Esophagus muscularis mucosa (tissue), 4 donors: ENCODE measurements around the gene FAM3C. TPM values are rescaled to one million over a fixed set of nuclear protein-coding genes. Genes with fewer than 3 reads are reported as not detected.
"Not testable (repeated sequence)": the region's sequence is repeated elsewhere in the genome, so short reads cannot be mapped to it uniquely, and the experiment has no call there.

Experiments used
- DNase-seq: peaks from one replicate; pipeline ENCODE4 v3.0.0-alpha.2; 2017; ENCODE audit errors: extremely low spot score
- H3K27ac ChIP-seq, 4 donors: fragments of 200-600 bp; sonication (generic); replicated peaks in 1 of 4; 1 replicate in 3 of 4; 2 replicates in 1 of 4; pipeline ENCODE4 v1.5.1; 2016 to 2019; ENCODE audit warnings: mild to moderate bottlenecking in 1 of 4
- H3K27me3 ChIP-seq, 4 donors: fragments of 200-600 bp; sonication (generic); one replicate each; pipeline versions ENCODE4 v1.5.1 to v1.6.0; 2016 to 2019
- H3K36me3 ChIP-seq, 4 donors: fragments of 200-600 bp; sonication (generic); one replicate each; pipeline ENCODE4 v1.5.1; 2016 to 2019
- H3K4me1 ChIP-seq, 4 donors: fragments of 200-600 bp; sonication (generic); one replicate each; pipeline ENCODE4 v1.5.1; 2016 to 2019
- H3K4me3 ChIP-seq, 4 donors: fragments of 200-600 bp; sonication (generic); 1 replicate in 2 of 4; 2 replicates in 2 of 4; pipeline ENCODE4 v1.5.1; 2016 to 2019; ENCODE audit warnings: mild to moderate bottlenecking in 4 of 4, moderate library complexity in 1 of 4
- H3K9me3 ChIP-seq, 4 donors: fragments of 200-600 bp; sonication (generic); 1 replicate in 3 of 4; 2 replicates in 1 of 4; pipeline ENCODE4 v1.5.1; 2016 to 2019
- EP300 ChIP-seq: sonication (generic); formaldehyde crosslinking; IDR thresholded peaks from one replicate; pipeline ENCODE4 v1.6.1; 2017; ENCODE audit warnings: antibody characterized with exemption
- POLR2A ChIP-seq: fragments of 450-650 bp; IDR thresholded peaks from one replicate; pipeline ENCODE4 v1.6.1; 2017; ENCODE audit warnings: antibody characterized with exemption, moderate library complexity, mild to moderate bottlenecking, low read depth
- POLR2AphosphoS5 ChIP-seq, 2 donors: sonication (generic); formaldehyde crosslinking; IDR thresholded peaks; one replicate each; pipeline ENCODE4 v1.6.1; 2017; ENCODE audit warnings: antibody characterized with exemption in 2 of 2
- WGBS: methylation state at CpG from one replicate; pipeline ENCODE4 v1.1.5; 2018; 5-methylcytosine and 5-hydroxymethylcytosine counted together
- intact Hi-C: fragments of 100-400 bp; cut with DNase I; formaldehyde crosslinking; loops from one replicate; pipeline ENCODE4 v1.15.1; 2023
- total RNA-seq, 4 donors: library from RNA; depleted of rRNA; stranded (reverse); fragments of >200 nt; gene quantifications; one replicate each; pipeline versions ENCODE4 v1.1.0 to v1.2.1, GENCODE V29; 2016
- TF ChIP-seq, protein P1 (sequence below), 3 experiments: fragments of 200-600 bp in 2 of 3; fragments of 450-650 bp in 1 of 3; sonication (generic) in 2 of 3; IDR thresholded peaks; one replicate each; pipeline ENCODE4 v1.5.1; 2017 to 2019; ENCODE audit warnings: antibody characterized with exemption in 3 of 3, mild to moderate bottlenecking in 2 of 3, moderate library complexity in 1 of 3

Gene FAM3C
- total RNA-seq, 4 donors from 2014 or later: 26.6 to 41.9 (median 30.7) TPM

- Histone ChIP-seq H3K27me3 (peaks cover 0 to 25% (median 4%) of the 10 kb centered on the region in 4 donors), H3K27ac (no peak overlapping the region), H3K9me3 (no peaks in the 10 kb centered on the region), H3K4me1 (peaks cover under 1 to 3% (median 2%) of the 10 kb centered on the region in 4 donors), H3K36me3 (no peaks in the 10 kb centered on the region), H3K4me3 (no peak overlapping the region)
- TF ChIP-seq, protein P1, sequence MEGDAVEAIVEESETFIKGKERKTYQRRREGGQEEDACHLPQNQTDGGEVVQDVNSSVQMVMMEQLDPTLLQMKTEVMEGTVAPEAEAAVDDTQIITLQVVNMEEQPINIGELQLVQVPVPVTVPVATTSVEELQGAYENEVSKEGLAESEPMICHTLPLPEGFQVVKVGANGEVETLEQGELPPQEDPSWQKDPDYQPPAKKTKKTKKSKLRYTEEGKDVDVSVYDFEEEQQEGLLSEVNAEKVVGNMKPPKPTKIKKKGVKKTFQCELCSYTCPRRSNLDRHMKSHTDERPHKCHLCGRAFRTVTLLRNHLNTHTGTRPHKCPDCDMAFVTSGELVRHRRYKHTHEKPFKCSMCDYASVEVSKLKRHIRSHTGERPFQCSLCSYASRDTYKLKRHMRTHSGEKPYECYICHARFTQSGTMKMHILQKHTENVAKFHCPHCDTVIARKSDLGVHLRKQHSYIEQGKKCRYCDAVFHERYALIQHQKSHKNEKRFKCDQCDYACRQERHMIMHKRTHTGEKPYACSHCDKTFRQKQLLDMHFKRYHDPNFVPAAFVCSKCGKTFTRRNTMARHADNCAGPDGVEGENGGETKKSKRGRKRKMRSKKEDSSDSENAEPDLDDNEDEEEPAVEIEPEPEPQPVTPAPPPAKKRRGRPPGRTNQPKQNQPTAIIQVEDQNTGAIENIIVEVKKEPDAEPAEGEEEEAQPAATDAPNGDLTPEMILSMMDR (IDR thresholded peaks at IDR 0.05): no peak
- TF ChIP-seq POLR2A (no peak), POLR2AphosphoS5 (IDR thresholded peaks at IDR 0.05) (no peak), EP300 (no peak)
- WGBS: 62% methylated on average over 5 of the region's 5 CpGs
- intact Hi-C loops: no loop called here
- DNase-seq: no peak
Observed at GRCh38 chr7:121323515-121324302, 72.4 kb downstream of the FAM3C start.

DNA sequence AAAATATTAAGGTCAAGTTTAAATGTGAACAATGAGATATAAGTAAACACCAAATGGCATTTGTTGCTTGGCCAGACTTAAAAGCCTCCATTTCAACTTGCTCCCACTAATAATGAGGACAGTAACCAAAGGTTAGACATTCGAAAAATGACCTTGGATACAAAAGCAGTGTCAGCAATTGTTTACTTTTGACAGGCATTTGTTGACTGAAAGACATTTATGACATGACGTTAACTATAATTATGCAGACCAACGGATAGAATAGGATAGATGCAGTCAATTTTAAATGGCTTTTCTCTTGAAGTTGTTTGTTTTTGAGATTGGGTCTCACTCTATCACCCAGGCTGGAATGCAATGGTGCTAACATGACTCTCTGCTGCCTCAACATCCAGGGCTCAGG, 73.6 kb downstream of the FAM3C start:
- no peaks in the 10 kb centered on the region for H3K9me3 ChIP-seq
- TF ChIP-seq, protein P1 (IDR thresholded peaks at IDR 0.05): no peak
- no peak for TF ChIP-seq EP300
- TF ChIP-seq POLR2A: no peak
- no peak for TF ChIP-seq POLR2AphosphoS5 (IDR thresholded peaks at IDR 0.05)
- H3K4me3 ChIP-seq: no peak overlapping the region
- DNase-seq: no peak
- peaks cover 0 to 12% (median 0%) of the 10 kb centered on the region in 4 donors for H3K27me3 ChIP-seq
- WGBS: 69% methylated on average over 3 of the region's 3 CpGs
- H3K36me3 ChIP-seq: no peaks in the 10 kb centered on the region
- H3K4me1 ChIP-seq: no peaks in the 10 kb centered on the region
- intact Hi-C loops: no loop called here
- H3K27ac ChIP-seq: no peak overlapping the region

GRCh38 chr7:121315170-121315569, 80.9 kb downstream of the FAM3C start:
- H3K4me1 ChIP-seq, H3K27ac ChIP-seq, H3K4me3 ChIP-seq, H3K27me3 ChIP-seq, intact Hi-C loops, H3K36me3 ChIP-seq, DNase-seq, H3K9me3 ChIP-seq: not testable (repeated sequence)
- 96% methylated on average over 3 of the region's 3 CpGs for WGBS

DNA sequence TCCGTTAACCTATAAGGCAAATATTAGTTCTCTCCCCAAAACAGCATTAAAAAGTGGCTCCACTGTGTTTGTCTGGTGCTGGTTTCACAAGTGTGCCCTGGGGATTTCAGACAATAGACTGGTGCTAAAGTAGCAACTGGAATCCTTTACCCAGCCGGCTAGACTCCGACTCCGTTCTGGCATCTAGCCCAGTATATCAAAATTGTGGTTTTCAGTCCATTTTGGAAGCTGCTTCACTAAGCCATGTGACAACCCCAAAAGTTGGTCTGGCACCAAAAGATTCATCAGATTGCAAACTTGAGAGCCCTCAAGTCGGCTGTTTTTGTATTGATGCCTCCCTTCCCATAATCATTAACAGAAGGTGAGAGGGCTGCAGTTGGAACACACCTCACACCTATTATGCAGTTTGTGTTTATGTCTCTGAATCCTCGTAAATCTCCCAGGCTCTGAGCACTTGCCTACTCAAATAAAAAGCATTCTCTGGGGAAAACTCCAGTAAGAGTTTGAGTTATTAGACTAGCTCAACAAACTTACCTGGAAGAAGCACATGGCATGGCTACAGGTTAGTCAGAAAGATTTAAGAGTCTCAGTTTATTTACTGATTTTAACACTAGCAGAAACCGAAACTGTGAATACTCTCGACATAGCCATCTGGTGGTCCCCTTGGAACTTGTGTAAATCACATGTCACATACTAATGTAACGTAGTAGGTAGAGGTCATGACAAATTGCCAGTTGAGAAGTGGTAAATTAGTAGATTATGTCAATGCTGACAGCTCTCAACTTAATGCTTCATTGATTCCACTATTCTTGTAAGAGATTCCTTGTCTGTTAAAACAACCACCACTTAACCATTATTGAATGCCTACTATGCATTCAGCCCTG, 82.1 kb downstream of the FAM3C start:
- no peaks in the 10 kb centered on the region for H3K36me3 ChIP-seq
- H3K4me1 ChIP-seq: no peaks in the 10 kb centered on the region
- DNase-seq: no peak
- no peak overlapping the region for H3K4me3 ChIP-seq
- H3K27ac ChIP-seq: no peak overlapping the region
- TF ChIP-seq POLR2AphosphoS5 (IDR thresholded peaks at IDR 0.05) (no peak), EP300 (no peak), POLR2A (no peak)
- TF ChIP-seq, protein P1 (IDR thresholded peaks at IDR 0.05): no peak
- WGBS: 68% methylated on average over 9 of the region's 9 CpGs
- intact Hi-C loops: no loop called here
- no peaks in the 10 kb centered on the region for H3K27me3 ChIP-seq
- peaks cover 0 to 4% (median 1%) of the 10 kb centered on the region in 4 donors for H3K9me3 ChIP-seq

- 67% methylated on average over 3 of the region's 3 CpGs for WGBS
- peaks cover 0 to 4% (median 1%) of the 10 kb centered on the region in 4 donors for H3K9me3 ChIP-seq
- no peak overlapping the region for H3K27ac ChIP-seq
- H3K36me3 ChIP-seq: no peaks in the 10 kb centered on the region
- no peak for DNase-seq
- H3K27me3 ChIP-seq: no peaks in the 10 kb centered on the region
- no peak overlapping the region for H3K4me3 ChIP-seq
- TF ChIP-seq POLR2AphosphoS5 (IDR thresholded peaks at IDR 0.05) (no peak), EP300 (no peak), POLR2A (no peak)
- TF ChIP-seq, protein P1 (IDR thresholded peaks at IDR 0.05): no peak
- H3K4me1 ChIP-seq: no peaks in the 10 kb centered on the region
- intact Hi-C loops: no loop called here
Observed at GRCh38 chr7:121313220-121313792, 82.8 kb downstream of the FAM3C start.
